ENCODE data around the gene DOCK2. TPM values are rescaled to one million over a fixed set of nuclear protein-coding genes. Genes with fewer than 3 reads are reported as not detected.

The DOCK2 gene
- polyA plus RNA-seq, 1 experiment = 2.0 TPM

GRCh38 chr5:169864483-169864882 is 227.4 kb downstream of the DOCK2 start:
- Histone ChIP-seq H3K4me3 (ENCODE audit: low read depth, low read length) (no peak overlapping the region), H3K27me3 (ENCODE audit: control insufficient read depth, insufficient read depth, low read length) (no peaks in the 10 kb centered on the region), H3K36me3 (ENCODE audit: control insufficient read depth, insufficient read depth, low read length) (no peaks in the 10 kb centered on the region)
- POLR2A ChIA-PET = no interaction called here
- CTCF ChIA-PET = interaction anchor here (2.0 kb wide), 1 partner anchor 116 kb away, joined by 6 read pairs; the partner anchor contains the start of gene INSYN2B
- no peak for DNase-seq (ENCODE audit: low read depth)
- no peak for TF ChIP-seq CTCF (IDR thresholded peaks at IDR 0.05; ENCODE audit: insufficient read depth, low read depth, low read length)

GRCh38 chr5:169867347-169867746 is 230.3 kb downstream of the DOCK2 start:
- ChIA-PET CTCF (interaction anchor here (2.7 kb wide), 1 partner anchor 113 kb away, joined by 9 read pairs; the partner anchor contains the start of gene INSYN2B), POLR2A (no interaction called here)
- no peak overlapping the region for H3K4me3 ChIP-seq (ENCODE audit: low read depth, low read length)
- H3K27me3 ChIP-seq (ENCODE audit: control insufficient read depth, insufficient read depth, low read length) = no peaks in the 10 kb centered on the region
- H3K36me3 ChIP-seq (ENCODE audit: control insufficient read depth, insufficient read depth, low read length) = no peaks in the 10 kb centered on the region
- no peak for DNase-seq (ENCODE audit: low read depth)
- no peak for TF ChIP-seq CTCF (IDR thresholded peaks at IDR 0.05; ENCODE audit: insufficient read depth, low read depth, low read length)

GRCh38 chr5:169869066-169869465 is 232.0 kb downstream of the DOCK2 start:
- CTCF ChIA-PET = no interaction called here
- Histone ChIP-seq H3K4me3 (ENCODE audit: low read depth, low read length) (no peak overlapping the region), H3K27me3 (ENCODE audit: control insufficient read depth, insufficient read depth, low read length) (no peaks in the 10 kb centered on the region), H3K36me3 (ENCODE audit: control insufficient read depth, insufficient read depth, low read length) (no peaks in the 10 kb centered on the region)
- no peak for TF ChIP-seq CTCF (IDR thresholded peaks at IDR 0.05; ENCODE audit: insufficient read depth, low read depth, low read length)
- POLR2A ChIA-PET = no interaction called here
- DNase-seq (ENCODE audit: low read depth) = no peak

- no peak overlapping the region for H3K4me3 ChIP-seq (ENCODE audit: low read depth, low read length)
- no peaks in the 10 kb centered on the region for H3K36me3 ChIP-seq (ENCODE audit: control insufficient read depth, insufficient read depth, low read length)
- DNase-seq (ENCODE audit: low read depth) = no peak
- ChIA-PET CTCF (no interaction called here), POLR2A (no interaction called here)
- TF ChIP-seq CTCF (IDR thresholded peaks at IDR 0.05; ENCODE audit: insufficient read depth, low read depth, low read length) = no peak
- H3K27me3 ChIP-seq (ENCODE audit: control insufficient read depth, insufficient read depth, low read length) = no peaks in the 10 kb centered on the region
These were observed 233.1 kb downstream of the DOCK2 start for GRCh38 chr5:169870211-169870610.

- no peak for TF ChIP-seq CTCF (IDR thresholded peaks at IDR 0.05; ENCODE audit: insufficient read depth, low read depth, low read length)
- POLR2A ChIA-PET = no interaction called here
- DNase-seq (ENCODE audit: low read depth) = no peak
- Histone ChIP-seq H3K36me3 (ENCODE audit: control insufficient read depth, insufficient read depth, low read length) (no peaks in the 10 kb centered on the region), H3K4me3 (ENCODE audit: low read depth, low read length) (no peak overlapping the region), H3K27me3 (ENCODE audit: control insufficient read depth, insufficient read depth, low read length) (no peaks in the 10 kb centered on the region)
- CTCF ChIA-PET = interaction anchor here (1.7 kb wide), 1 partner anchor 108 kb away, joined by 8 read pairs; the partner anchor contains the start of gene INSYN2B
These were observed 234.9 kb downstream of the DOCK2 start for GRCh38 chr5:169871826-169872490.
